GM21381 (cell line): ENCODE data around the gene CSMD2.

Experiments used
- ATAC-seq: cut with Tn5 transposase; IDR thresholded peaks from one replicate; pipeline ENCODE4 v1.9.1; 2021; ENCODE audit warnings: mild to moderate bottlenecking, moderate library complexity; ENCODE audit not compliant: unreplicated experiment

The CSMD2 gene

DNA sequence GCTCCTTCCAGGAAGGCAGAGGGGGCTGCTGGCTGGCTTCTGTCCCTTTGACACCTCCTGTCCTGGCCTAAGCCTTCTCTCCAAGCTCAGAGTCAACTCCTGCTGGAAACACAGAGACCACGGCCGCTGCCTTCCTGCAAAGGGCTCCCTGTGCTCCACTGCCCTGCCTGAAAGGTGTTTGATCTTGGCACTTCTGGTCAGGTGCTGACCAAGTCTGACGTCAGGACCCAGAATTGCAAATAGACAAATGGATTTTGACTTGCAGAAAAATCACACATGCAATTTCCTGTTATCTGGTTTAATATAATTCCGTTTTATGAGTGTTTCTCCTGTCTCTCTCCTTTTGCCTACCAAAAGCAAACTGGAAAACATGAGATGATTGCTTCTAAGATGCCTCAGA lies 387.7 kb downstream of the CSMD2 start:
- no peak for ATAC-seq

DNA sequence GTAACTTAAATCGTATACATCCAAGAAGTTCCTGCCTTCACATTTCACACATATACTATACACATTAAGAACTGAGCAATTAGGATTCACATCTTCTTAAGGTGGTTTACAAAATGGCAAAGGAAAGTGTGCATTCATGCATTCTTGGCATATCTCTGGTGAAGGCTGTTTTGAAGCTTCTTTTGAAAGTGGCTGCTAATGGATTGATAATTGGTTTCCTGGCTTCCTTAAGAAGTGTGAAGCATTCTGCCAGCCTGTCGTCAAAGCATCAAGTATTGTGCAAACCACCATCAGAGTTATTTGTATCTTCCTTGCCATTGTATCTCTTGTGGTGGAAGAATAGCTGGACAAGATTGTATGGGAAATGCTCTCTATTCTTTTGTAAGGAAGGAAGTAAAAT lies 396.2 kb downstream of the CSMD2 start:
- no peak for ATAC-seq

- no peak for ATAC-seq
Measured at GRCh38 chr1:33768106-33768505, 396.9 kb downstream of the CSMD2 start.

- no peak for ATAC-seq
Measured at GRCh38 chr1:33764149-33764548, 400.9 kb downstream of the CSMD2 start.

DNA sequence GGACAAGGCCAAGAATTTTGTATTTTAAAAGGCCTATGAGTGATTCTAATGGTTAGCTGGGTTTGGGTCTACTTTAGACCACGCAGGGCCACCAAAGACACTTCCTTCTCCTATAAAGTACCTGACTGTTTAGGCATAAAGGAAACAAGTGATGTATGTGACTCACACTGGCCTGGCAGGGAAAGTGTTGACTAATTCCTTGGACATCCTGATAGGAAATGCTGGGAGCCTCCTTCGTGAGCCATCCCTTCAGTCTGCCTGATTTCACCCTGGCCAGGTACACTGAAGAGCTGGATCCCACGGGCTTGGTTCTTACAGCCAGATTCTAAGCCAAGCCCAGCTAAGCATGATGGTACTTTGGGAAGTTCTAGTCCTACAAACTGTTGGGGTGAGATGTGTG lies 401.6 kb downstream of the CSMD2 start:
- no peak for ATAC-seq

- no peak for ATAC-seq
Measured at GRCh38 chr1:33762962-33763361, 402.1 kb downstream of the CSMD2 start.

DNA sequence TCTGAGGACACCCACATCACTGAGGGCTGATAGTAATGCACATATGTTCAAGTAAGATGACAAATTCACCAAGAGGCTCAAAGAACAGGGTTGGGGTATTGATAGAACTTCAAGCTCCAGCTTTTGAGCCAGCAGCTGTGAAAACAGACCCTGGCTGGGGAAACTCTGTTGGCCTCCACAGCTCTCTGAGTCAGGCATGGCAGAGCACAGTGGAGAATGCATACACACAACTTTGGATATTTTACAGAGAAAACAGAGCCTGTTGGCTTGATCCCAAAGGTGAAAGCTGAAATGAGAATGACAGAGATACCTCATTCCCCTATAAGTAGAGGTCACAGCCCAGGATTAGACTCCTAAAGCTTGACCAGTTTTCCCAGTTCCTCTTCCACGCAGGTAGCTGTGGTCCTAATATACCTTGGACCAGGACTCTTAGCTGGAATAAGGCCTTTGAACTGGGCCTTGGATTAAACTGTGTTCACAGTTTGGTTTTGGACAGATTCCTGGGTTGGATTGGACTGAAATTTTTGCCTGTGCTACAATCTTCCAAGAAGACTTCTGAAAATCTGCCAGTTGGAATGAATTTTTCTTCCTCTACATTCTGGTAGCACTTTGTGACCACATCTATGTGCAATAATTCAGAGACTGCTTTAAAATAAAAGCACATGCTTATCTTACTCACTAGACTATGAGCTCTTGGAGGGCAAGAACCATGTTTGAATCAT lies 402.8 kb downstream of the CSMD2 start:
- no peak for ATAC-seq

- ATAC-seq: no peak
Measured at GRCh38 chr1:33758698-33759097, 406.3 kb downstream of the CSMD2 start.

DNA sequence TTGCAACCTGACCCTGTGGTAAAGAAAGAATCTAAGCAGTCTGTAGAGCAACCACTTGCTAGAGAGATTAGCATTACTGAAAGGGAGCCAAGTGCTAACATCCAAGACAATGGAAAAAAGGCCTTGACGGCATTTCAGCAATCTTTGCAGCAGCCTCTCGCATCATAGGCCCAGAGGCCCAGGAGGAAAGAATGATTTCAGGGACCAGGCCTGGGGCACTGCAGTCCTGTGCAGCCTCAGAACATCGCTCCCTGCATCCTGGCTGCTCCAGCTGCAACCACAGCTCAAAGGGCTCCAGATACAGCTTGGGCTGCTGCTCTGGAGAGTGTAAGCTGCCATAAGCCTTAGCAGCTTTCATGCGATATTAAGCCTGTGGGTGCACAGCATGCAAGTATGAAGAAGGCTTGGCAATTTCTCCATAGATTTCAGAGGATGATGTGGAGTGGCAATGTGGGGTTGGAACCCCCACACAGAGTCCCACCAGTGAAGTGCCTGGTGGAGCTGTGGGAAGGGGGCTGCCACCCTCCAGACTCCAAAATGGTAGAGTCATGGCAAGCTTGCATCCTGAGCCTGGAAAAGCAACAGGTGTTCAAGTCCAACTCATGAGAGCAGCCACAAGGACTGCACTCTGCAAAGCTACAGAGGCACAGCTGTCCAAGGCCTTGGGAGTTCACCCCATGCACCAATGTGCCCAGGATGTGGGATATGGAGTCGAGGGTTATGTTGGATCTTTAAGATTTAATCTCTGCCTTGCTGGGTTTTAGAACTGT lies 411.8 kb downstream of the CSMD2 start:
- ATAC-seq: no peak

DNA sequence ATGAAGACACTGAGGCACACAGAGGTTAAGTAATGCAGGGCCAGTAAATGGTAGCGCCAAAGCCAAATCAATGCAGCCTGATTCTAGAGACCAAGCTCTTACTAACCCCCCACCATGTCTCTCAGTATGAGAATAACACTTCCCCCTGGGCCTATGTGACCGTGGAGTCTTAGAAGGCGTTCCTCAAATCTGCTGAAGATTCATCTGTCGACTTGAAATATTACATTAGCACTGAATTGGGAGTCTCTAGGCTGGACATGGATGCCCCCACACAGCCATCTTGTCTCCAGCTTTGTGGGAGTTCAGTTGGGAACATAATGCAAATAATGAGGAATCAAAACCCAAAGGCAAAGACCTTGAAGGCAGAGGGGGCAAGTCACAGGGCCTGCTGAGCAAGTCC lies 419.1 kb downstream of the CSMD2 start:
- no peak for ATAC-seq

DNA sequence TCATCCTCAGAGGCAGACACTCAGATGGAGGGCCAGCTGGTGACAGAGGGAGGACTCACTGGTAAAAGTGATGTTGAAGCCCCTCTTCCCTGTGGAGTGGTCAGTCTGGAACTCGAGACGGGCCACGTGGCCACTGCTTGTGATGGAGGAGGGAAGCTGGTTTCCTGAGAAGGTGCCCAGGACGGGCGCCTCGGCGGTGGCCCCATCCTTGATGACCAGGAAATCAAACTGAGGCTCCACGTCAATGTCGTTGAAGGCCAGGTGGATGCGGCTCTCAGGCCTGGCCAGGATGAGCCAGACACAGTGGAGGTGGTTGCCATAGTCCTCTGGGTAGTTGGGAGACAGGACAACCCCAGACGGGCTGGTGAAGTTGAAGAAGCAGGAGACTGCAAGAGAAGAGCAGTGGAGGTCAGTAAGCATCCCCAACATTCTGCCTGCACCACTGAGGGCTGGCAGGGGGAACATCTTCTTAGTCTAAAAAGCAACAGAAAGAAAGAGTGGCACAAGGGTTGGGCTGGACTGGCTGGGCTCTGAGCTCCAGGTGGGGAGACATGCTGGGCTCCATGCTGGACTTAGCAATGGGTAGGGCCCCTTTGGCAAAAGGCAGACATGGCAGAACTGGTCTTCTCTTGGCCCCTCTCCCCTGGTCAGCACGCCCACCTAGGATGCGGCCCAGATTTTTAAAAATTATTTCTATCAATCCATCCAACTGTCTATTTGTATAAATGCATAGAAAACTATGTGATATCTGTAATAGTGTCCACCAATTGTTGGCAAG lies 421.6 kb downstream of the CSMD2 start:
- no peak for ATAC-seq

GRCh38 chr1:33742663-33743062 lies 422.4 kb downstream of the CSMD2 start:
- no peak for ATAC-seq

DNA sequence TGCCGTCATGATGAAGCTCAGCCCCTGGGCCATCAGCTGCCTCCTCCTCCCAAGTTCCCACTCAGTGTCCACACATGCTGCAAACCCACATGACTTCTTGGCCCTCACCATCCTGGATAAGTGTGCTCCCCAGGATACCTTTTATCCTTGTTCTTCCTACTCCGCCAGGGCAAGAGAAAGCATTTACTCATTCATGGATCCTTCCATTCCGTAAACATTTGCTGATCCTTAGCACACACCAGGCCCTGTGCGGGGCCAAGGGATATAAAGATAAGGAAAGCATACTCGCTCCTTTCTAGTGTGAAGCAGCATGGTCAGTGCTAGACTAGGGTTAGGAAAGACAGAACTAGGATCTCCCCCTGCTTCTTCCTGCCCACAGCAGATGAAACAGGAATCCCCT lies 423.3 kb downstream of the CSMD2 start:
- ATAC-seq: no peak

GRCh38 chr1:33740040-33740744 lies 424.8 kb downstream of the CSMD2 start:
- no peak for ATAC-seq

GRCh38 chr1:33738976-33739375 lies 426.1 kb downstream of the CSMD2 start:
- no peak for ATAC-seq

DNA sequence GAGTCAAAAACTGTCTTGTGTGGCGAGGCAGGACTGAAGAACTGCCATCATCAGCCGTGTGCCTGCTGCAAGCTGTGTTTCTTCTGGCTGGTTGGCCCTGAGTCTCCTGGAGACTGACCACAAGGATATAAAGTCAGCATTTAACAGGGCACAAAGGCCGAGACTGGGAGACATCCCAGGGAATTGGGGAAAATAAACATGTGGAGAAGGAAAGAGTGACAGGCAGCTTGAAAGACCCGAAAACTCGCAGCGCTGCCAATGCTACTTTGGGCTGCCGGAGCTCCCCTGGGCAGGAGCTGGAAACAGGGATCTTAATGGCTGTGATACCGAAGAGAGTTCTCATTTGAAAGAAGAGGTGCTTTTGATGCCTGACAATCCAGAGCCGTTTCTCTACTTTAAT lies 426.5 kb downstream of the CSMD2 start:
- ATAC-seq: no peak

- ATAC-seq: no peak
Measured at GRCh38 chr1:33736496-33736895, 428.5 kb downstream of the CSMD2 start.

GRCh38 chr1:33735624-33736023 lies 429.4 kb downstream of the CSMD2 start:
- ATAC-seq: no peak

DNA sequence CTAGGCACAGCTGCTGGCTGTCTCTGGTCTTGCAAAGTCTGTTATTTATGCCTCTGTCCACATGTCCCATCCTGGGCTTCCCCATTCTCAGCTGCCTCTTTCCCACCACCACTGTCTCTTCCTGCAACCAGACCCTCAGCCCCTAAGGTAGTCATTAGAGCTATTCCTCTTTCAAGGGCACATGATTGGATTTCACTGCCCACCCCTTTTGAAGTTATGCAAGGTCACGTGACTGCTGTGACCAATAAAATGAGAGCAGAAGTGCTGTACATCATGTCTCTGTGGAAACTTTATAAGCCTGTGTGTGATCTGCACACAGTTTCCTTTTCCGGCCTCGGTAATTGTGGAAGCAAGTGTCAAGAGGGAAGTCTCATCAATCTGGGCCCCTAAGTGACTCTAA lies 437.7 kb downstream of the CSMD2 start:
- no peak for ATAC-seq

- no peak for ATAC-seq
Measured at GRCh38 chr1:33726274-33726804, 438.7 kb downstream of the CSMD2 start.
